Peyer's patch (tissue), 4 donors: ENCODE results near the gene CAMKK1. TPM values are rescaled to one million over a fixed set of nuclear protein-coding genes. Genes with fewer than 3 reads are reported as not detected.
"Not testable (repeated sequence)": the region's sequence is repeated elsewhere in the genome, so short reads cannot be mapped to it uniquely, and the experiment has no call there.

Experiments used
- DNase-seq, 3 donors: peaks; one replicate each; pipeline ENCODE4 v3.0.0-alpha.2; 2017 to 2019
- H3K27ac ChIP-seq, 4 donors: fragments of 200-600 bp; sonication (generic); one replicate each; pipeline ENCODE4 v1.5.1; 2016 to 2019
- H3K27me3 ChIP-seq, 2 donors: fragments of 200-600 bp; sonication (generic); one replicate each; pipeline ENCODE4 v1.5.1; 2019
- H3K36me3 ChIP-seq, 3 donors: fragments of 200-600 bp; sonication (generic); one replicate each; pipeline ENCODE4 v1.5.1; 2016 to 2019
- H3K4me1 ChIP-seq, 4 donors: fragments of 200-600 bp; sonication (generic); one replicate each; pipeline ENCODE4 v1.5.1; 2016 to 2019
- H3K4me3 ChIP-seq, 4 donors: fragments of 200-600 bp; sonication (generic); 1 replicate in 3 of 4; 2 replicates in 1 of 4; pipeline ENCODE4 v1.5.1; 2016 to 2019; ENCODE audit warnings: mild to moderate bottlenecking in 1 of 4
- H3K9me3 ChIP-seq, 4 donors: fragments of 200-600 bp; sonication (generic); one replicate each; pipeline ENCODE4 v1.5.1; 2016 to 2019; ENCODE audit warnings: mild to moderate bottlenecking in 1 of 4
- CTCF ChIP-seq, 6 experiments: fragments of 450-650 bp in 4 of 6; fragments of 200-600 bp in 2 of 6; sonication (generic) in 1 of 6; IDR thresholded peaks; one replicate each; pipeline ENCODE4 v1.5.1; 2017 to 2019; ENCODE audit warnings: antibody characterized with exemption in 6 of 6, mild to moderate bottlenecking in 3 of 6, moderate library complexity in 1 of 6
- POLR2A ChIP-seq, 2 donors: fragments of 450-650 bp; IDR thresholded peaks; one replicate each; pipeline ENCODE4 v1.5.1; 2017; ENCODE audit warnings: antibody characterized with exemption in 2 of 2, mild to moderate bottlenecking in 2 of 2, moderate library complexity in 2 of 2
- total RNA-seq, 4 donors: library from RNA; depleted of rRNA; stranded (reverse); fragments of >200 nt; gene quantifications; one replicate each; pipeline ENCODE4 v1.1.0, GENCODE V29; 2016

Gene CAMKK1
- total RNA-seq, 4 donors from 2014 or later: 2.5 to 13.2 (median 4.6) TPM

- TF ChIP-seq POLR2A (IDR thresholded peaks at IDR 0.05) (no peak), CTCF (IDR thresholded peaks at IDR 0.05) (no peak)
- Histone ChIP-seq H3K9me3 (no peaks in the 10 kb centered on the region), H3K4me1 (no peaks in the 10 kb centered on the region), H3K27ac (no peak overlapping the region), H3K36me3 (no peaks in the 10 kb centered on the region), H3K27me3 (no peaks in the 10 kb centered on the region), H3K4me3 (no peak overlapping the region)
- no peak for DNase-seq
Observed at GRCh38 chr17:3861761-3862681, 30.8 kb downstream of the CAMKK1 start.

- H3K4me3 ChIP-seq: no peak overlapping the region
- no peaks in the 10 kb centered on the region for H3K27me3 ChIP-seq
- no peaks in the 10 kb centered on the region for H3K9me3 ChIP-seq
- H3K27ac ChIP-seq: no peak overlapping the region
- H3K36me3 ChIP-seq: no peaks in the 10 kb centered on the region
- H3K4me1 ChIP-seq: no peaks in the 10 kb centered on the region
- no peak for DNase-seq
- TF ChIP-seq CTCF (IDR thresholded peaks at IDR 0.05): no peak
- no peak for TF ChIP-seq POLR2A (IDR thresholded peaks at IDR 0.05)
Observed at GRCh38 chr17:3860939-3861700, 31.7 kb downstream of the CAMKK1 start.

- H3K27ac ChIP-seq: no peak overlapping the region
- TF ChIP-seq CTCF (IDR thresholded peaks at IDR 0.05): no peak
- no peak for TF ChIP-seq POLR2A (IDR thresholded peaks at IDR 0.05)
- no peaks in the 10 kb centered on the region for H3K9me3 ChIP-seq
- no peak overlapping the region for H3K4me3 ChIP-seq
- DNase-seq: no peak
- H3K27me3 ChIP-seq: no peaks in the 10 kb centered on the region
- H3K36me3 ChIP-seq: no peaks in the 10 kb centered on the region
- no peaks in the 10 kb centered on the region for H3K4me1 ChIP-seq
Observed at GRCh38 chr17:3859940-3860339, 32.9 kb downstream of the CAMKK1 start.

GRCh38 chr17:3857261-3858105, 35.4 kb downstream of the CAMKK1 start:
- DNase-seq: no peak
- Histone ChIP-seq H3K36me3 (no peaks in the 10 kb centered on the region), H3K4me3 (no peak overlapping the region), H3K27ac (no peak overlapping the region), H3K27me3 (no peaks in the 10 kb centered on the region), H3K4me1 (no peaks in the 10 kb centered on the region), H3K9me3 (no peaks in the 10 kb centered on the region)
- TF ChIP-seq CTCF (IDR thresholded peaks at IDR 0.05) (no peak), POLR2A (IDR thresholded peaks at IDR 0.05) (no peak)

GRCh38 chr17:3854204-3854603, 38.6 kb downstream of the CAMKK1 start:
- H3K4me1 ChIP-seq, H3K36me3 ChIP-seq, DNase-seq, H3K9me3 ChIP-seq, H3K27me3 ChIP-seq, H3K27ac ChIP-seq, H3K4me3 ChIP-seq: not testable (repeated sequence)
